Measurements from ENCODE around the gene PEX14.

PEX14 gene

GRCh38 chr1:10629091-10629815, 154.5 kb downstream of the PEX14 start:
- Histone ChIP-seq H3K36me3 (ENCODE audit: insufficient read depth, low read length) (no peaks in the 10 kb centered on the region), H3K9me3 (ENCODE audit: low read length) (no peaks in the 10 kb centered on the region), H3K9me2 (ENCODE audit: low read depth, low read length) (no peaks in the 10 kb centered on the region), H3K4me1 (ENCODE audit: insufficient read depth, low read length, severe bottlenecking) (no peaks in the 10 kb centered on the region), H4K20me1 (ENCODE audit: insufficient read depth, low read length) (no peaks in the 10 kb centered on the region), H3K4me3 (ENCODE audit: low read depth, low read length, poor library complexity, severe bottlenecking) (no peak overlapping the region), H3K9ac (ENCODE audit: low read length) (no peak overlapping the region), H3K27me3 (ENCODE audit: insufficient read depth, low read length) (no peaks in the 10 kb centered on the region), H3K79me2 (ENCODE audit: insufficient read depth, low read length) (no peaks in the 10 kb centered on the region), H2AFZ (ENCODE audit: low read length) (no peak overlapping the region), H3K27ac (ENCODE audit: low read depth, low read length, poor library complexity, severe bottlenecking) (no peak overlapping the region), H3F3A (ENCODE audit: insufficient read depth, low read length) (no peaks in the 10 kb centered on the region), H3K4me2 (ENCODE audit: low read length) (no peak overlapping the region)
- no peak for TF ChIP-seq EZH2 (IDR thresholded peaks at IDR 0.05; ENCODE audit: borderline replicate concordance, low read length)
- no peak for TF ChIP-seq CTCF (IDR thresholded peaks at IDR 0.05; ENCODE audit: low read length)

- H3K9ac ChIP-seq (ENCODE audit: low read length), result no peak overlapping the region
- H3K27ac ChIP-seq (ENCODE audit: low read depth, low read length, poor library complexity, severe bottlenecking), result no peak overlapping the region
Measured at GRCh38 chr1:10629816-10630571, 155.2 kb downstream of the PEX14 start.

GRCh38 chr1:10630661-10631120, 155.9 kb downstream of the PEX14 start:
- H3K9ac ChIP-seq (ENCODE audit: low read length), result no peak overlapping the region
- H2AFZ ChIP-seq (ENCODE audit: low read length), result no peak overlapping the region
- no peaks in the 10 kb centered on the region for H3K9me3 ChIP-seq (ENCODE audit: low read length)
- H3F3A ChIP-seq (ENCODE audit: insufficient read depth, low read length), result no peaks in the 10 kb centered on the region
- H3K9me2 ChIP-seq (ENCODE audit: low read depth, low read length), result no peaks in the 10 kb centered on the region
- no peaks in the 10 kb centered on the region for H4K20me1 ChIP-seq (ENCODE audit: insufficient read depth, low read length)
- no peaks in the 10 kb centered on the region for H3K79me2 ChIP-seq (ENCODE audit: insufficient read depth, low read length)
- no peaks in the 10 kb centered on the region for H3K27me3 ChIP-seq (ENCODE audit: insufficient read depth, low read length)
- H3K27ac ChIP-seq (ENCODE audit: low read depth, low read length, poor library complexity, severe bottlenecking), result no peak overlapping the region
- H3K4me3 ChIP-seq (ENCODE audit: low read depth, low read length, poor library complexity, severe bottlenecking), result no peak overlapping the region
- H3K4me2 ChIP-seq (ENCODE audit: low read length), result no peak overlapping the region
- TF ChIP-seq EZH2 (IDR thresholded peaks at IDR 0.05; ENCODE audit: borderline replicate concordance, low read length) (no peak), CTCF (IDR thresholded peaks at IDR 0.05; ENCODE audit: low read length) (no peak)
- H3K36me3 ChIP-seq (ENCODE audit: insufficient read depth, low read length), result no peaks in the 10 kb centered on the region
- no peaks in the 10 kb centered on the region for H3K4me1 ChIP-seq (ENCODE audit: insufficient read depth, low read length, severe bottlenecking)

More at GRCh38 chr1:10629816-10630571, 155.2 kb downstream of the PEX14 start:
- H3K36me3 ChIP-seq (ENCODE audit: insufficient read depth, low read length), result no peaks in the 10 kb centered on the region
- TF ChIP-seq EZH2 (IDR thresholded peaks at IDR 0.05; ENCODE audit: borderline replicate concordance, low read length) (no peak), CTCF (IDR thresholded peaks at IDR 0.05; ENCODE audit: low read length) (no peak)
- H3K9me2 ChIP-seq (ENCODE audit: low read depth, low read length), result no peaks in the 10 kb centered on the region
- H3K27me3 ChIP-seq (ENCODE audit: insufficient read depth, low read length), result no peaks in the 10 kb centered on the region
- H2AFZ ChIP-seq (ENCODE audit: low read length), result no peak overlapping the region
- no peaks in the 10 kb centered on the region for H3K4me1 ChIP-seq (ENCODE audit: insufficient read depth, low read length, severe bottlenecking)
- no peaks in the 10 kb centered on the region for H4K20me1 ChIP-seq (ENCODE audit: insufficient read depth, low read length)
- H3F3A ChIP-seq (ENCODE audit: insufficient read depth, low read length), result no peaks in the 10 kb centered on the region
- H3K9me3 ChIP-seq (ENCODE audit: low read length), result no peaks in the 10 kb centered on the region
- H3K4me3 ChIP-seq (ENCODE audit: low read depth, low read length, poor library complexity, severe bottlenecking), result no peak overlapping the region
- H3K79me2 ChIP-seq (ENCODE audit: insufficient read depth, low read length), result no peaks in the 10 kb centered on the region
- H3K4me2 ChIP-seq (ENCODE audit: low read length), result no peak overlapping the region
